Stimulated activated CD4-positive, alpha-beta T cell treated with anti-CD3 and anti-CD28 coated beads, Interleukin-4, amount 100 ng/mL, for 48 hours (primary cell): ENCODE data around the gene TOP2B.

Experiments used
- DNase-seq, 2 donors: peaks; one replicate each; pipeline ENCODE4 v3.0.0-alpha.2; 2020; ENCODE audit warnings: low read depth in 2 of 2

The TOP2B gene

DNA sequence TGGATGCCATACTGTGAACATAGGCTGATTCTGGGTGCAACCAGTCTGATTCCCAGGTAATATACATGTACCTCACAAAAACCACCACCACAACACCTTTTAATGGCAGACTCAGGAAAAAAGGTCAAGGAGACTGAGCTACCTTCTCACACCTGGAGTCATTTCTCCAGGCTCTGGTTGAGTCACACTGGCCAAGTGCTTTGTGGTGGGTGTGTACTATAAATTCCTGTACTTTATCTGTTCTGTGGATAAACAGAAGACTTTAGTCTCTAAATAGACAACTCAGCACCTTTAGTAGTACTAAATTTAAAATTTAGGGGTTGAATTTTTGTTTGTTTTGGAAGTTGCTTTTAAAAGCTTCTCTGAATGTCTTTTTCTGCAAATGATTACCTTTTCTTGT, 46.7 kb downstream of the TOP2B start:
- DNase-seq, result no peak

DNA sequence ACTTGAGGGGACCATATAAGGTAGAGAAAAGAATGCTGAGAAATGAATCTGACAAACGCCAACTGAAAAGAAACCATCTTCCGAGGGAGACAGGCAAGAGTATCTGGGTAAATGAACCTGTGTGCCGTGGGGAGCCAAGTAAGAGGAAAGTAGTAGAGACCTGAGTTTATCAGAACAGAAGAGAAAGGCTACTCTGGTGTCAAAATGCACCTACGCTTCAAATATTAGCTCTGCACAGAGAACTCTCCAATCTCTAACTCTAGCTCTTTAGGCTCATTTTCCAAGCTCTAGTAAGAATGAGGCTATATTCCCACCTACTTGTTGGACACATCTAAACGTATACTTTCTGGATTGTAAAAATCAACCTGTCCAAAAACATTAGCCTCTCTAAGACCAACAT, 53.5 kb downstream of the TOP2B start:
- DNase-seq, result no peak

DNA sequence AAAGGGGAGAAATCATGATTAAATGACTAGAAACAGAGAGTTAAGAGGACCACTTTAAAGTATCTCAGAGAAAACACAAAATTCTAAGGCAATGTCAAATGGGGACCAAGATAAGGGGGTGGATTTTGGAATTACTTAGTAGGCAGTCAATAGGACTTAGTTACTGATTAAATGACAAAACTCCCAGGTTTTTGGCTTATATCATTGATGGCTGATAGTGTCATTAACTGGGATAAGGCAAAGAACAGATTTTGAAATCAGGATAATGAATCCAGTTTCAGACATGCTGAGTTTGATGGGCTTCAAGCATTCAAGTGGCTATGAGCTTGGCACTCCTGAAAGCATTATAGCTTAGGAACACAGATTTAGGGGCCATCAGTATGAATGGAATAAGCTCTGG, 53.9 kb downstream of the TOP2B start:
- no peak for DNase-seq

DNA sequence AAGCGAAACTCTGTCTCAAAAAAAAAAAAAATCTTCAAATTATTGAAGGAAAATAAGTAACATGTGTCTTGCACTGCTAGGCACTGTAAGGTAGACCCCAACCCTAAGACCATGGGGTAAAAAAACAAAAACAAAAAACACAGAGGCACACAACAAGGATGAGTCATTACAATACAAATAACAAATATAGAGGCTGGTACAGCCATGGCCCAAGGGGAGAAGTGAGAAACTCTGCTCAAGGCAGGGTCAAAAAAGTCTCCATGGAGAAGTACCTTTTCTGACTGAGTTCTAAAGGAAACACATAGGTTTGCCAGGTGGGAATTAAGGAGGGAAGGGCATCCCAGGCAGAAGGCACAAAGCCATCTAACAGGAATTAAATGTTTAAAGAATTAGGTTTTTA, 54.5 kb downstream of the TOP2B start:
- DNase-seq, result no peak

DNA sequence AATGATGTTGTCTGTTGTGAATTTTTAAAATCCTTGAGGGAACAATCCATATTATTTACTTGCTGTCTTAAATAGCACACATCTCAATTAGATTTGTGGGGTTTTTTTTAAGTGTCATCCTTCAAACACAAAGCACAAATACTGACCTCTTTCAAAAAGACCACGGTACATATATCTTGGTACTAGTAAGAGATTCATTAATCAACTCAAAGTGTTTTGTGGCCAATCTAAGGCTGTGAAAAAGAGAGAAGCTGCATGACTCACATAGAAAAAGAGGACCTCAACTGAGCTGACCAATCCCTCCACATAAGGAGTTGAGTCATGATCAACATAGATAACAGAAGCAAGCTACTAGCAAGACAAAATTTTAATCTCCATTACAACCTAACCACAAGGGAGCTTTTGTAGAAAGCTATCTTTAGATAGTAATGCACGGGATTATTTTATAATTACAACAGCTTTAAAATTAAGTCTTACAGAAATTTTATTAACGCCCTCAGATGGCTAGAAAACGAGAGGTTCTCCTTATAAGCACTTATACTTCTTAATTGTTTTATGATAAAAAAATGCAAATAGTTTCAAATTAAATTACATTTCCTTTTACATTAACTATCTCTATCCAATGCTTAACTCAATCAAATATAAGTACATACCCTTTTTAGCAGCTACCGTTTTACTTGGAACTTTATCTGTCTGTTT, 60.5 kb downstream of the TOP2B start:
- no peak for DNase-seq

DNA sequence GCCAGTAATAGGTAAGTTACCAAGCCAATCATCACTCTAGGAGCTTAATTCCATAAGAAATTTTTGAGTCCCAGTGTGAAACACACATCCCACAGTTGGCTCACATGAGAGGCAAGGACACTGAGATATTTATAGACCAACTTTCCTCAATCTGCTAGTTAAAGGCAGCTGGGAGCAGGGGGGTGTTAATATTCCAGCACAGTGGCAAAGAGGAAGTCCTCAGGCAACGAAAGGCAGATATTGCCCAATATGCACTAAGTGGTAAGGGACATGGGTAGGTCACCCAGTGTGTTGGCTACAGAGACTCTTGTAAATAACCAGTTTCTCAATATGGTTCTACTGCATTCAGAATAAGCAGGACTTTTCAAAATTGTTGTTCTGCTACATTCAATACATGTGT, 61.0 kb downstream of the TOP2B start:
- DNase-seq, result no peak

DNA sequence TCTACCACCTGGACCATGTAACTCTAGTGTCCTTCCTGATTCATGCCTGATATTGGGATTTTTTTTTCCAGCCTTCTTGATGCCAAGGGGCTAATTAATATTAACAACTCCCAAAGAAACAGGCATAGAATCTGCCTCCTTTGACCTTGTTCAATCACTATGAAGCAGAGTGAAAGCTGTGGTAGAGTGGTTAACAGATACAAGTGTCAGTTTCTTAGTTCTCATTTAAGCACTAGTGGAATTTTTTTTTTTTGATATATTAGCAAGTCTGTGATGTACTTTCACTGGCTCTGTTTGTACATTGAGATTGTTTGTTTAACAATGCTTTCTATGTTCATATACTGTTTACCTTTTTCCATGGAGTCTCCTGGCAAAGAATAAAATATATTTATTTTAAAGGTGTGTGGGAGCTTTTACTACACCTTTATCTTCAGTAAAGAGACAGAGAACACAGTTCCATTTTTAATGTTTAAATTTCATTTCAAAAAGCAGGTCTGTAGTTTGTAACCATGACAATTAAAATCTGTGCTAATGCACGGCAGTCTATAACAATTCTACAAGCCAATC, 67.1 kb downstream of the TOP2B start:
- DNase-seq, result no peak

DNA sequence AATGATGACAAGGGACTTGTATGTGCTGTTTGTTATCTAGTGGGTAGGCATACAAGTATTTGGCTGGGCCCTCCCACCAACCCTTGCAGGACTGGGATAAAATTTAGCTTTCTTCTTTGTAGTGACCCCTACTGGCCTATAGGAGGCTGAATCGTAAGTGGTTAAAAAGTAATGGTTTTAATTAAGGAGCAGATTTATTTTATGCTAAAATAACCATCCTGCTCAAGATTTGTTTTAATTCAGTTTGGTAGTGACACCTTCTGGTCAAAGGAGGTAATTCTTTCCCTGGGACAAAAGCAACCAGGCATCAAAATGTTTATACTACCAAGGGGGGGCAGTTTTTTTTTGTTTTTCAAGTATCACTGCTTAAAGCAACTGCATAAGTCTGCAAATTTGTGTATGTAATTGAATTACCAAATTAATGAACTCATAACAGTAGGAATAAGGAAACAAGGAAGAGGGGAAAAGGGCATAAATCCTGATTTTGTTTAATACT, 70.7 kb downstream of the TOP2B start:
- no peak for DNase-seq

DNA sequence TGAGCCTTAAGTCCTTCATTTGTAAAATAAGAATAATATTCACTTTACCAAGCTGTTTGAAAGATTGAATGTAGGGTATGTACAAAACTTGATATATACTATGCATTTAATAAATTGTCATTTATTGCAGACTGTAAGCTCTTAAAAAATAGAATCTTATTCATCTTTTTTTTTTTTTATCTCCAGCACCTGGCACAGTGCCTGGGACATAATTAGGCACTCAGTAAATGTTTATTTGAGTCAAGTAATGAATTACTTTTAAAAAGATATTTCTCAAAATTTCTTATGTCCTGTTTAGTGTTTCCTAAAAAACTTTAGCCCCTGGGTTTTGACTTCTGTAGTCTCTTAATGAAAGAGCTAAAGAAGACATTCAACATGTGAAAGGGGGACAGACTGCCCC, 71.7 kb downstream of the TOP2B start:
- no peak for DNase-seq

DNA sequence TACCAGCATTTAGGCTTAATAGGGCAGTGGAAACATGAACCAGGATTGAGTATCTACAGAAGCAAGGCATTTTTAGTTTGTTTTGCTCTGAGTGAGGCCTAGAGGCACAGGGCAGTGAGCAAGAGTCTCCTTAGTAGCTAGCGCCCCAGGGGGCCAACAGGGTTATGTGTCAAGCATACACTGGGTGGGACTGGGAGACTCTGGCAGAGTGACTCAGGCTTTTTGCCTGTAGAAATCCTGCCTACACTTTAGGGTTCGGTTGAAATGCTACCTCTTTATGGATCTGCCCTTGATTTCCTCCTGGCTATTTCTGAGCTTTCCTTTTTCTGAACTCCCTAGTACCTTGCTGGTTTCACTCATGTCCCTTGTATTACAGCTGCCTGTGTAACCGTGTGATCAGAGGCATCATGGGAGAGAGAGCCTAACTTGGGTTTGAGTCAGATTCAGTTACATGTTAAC, 72.2 kb downstream of the TOP2B start:
- no peak for DNase-seq

DNA sequence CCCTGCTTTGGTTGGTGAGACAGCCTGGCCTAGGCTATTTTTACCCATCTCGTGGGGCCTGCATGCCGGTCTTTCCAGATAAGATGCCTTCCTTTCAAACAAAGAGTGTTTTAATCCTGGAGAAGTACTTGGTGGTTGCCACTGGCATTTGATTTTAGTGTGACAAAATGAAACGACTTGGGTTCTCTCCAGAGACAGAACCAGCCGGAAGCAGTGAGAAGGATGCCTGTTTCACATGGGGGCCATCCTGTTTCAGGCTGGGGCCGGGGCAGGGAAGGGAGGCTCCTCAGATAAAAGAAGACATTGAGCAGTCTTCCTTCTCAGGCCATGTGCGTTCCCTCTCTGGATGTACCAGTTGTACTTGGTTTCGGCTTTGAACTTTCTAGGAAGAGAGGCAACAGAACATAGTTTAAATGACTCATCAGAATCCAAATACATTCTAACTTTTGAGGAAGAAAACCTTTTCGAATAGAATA, 74.9 kb downstream of the TOP2B start:
- DNase-seq, result no peak

DNA sequence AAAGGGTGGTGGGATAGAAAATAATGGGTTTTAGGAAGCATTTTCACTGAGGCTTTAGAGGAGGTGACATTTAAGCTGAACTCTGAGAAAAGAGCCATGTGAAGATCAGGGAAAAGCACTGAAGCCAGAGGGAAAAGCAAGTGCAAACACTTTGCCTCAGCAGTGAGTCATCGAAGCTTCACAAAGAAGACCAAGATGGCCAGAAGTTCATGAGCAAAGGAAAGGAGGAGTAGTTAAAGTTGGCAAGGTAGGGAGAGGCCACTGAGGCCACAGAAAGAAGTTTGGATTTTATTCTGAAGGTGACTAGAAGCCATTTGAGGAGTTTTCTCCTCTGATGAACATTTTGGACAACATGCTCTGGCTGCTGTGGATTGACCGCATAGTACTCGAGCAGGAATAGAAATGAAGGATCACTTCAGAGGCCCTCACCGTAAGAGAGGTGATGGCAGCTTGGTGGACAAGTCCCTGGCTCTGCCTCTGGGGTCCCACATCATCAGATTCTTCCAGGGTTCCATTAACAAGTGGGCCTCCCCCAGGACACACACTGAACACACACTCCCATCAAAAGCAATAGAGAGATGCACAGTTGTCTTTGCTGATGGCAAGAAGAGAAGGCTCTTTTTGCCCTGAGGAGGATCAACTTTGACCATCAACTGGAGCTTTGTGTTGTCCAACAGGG, 75.5 kb downstream of the TOP2B start:
- no peak for DNase-seq

DNA sequence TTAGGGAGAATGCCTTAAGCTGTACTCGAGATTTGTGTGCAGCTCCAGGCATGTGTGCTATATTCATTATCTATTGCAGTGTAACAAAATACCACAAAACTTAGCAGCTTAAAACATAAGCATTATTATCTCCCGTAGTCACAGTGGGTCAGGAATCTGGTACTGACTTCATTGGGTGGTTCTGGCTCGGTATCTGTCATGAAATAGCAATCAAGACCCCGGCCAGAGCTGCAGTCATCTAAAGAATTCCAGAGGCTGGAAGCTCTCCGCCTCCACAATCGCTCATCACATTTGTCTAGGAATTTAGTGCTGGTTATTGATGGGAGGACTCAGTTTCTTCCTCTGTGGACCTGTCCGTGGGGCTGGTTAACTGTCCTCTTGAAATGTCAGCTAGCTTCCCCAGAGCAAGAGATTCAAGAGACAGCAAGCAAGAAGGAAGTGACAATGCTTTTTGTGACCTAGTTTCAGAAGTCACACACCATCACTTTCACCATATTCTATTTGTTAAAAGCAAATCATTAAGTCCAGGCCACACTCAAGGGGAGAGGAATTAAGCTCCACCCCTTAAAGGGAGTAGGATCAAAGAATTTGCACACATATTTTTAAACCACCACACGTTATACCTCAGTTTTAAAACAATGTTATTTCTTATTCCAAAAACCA, 76.1 kb downstream of the TOP2B start:
- no peak for DNase-seq

DNA sequence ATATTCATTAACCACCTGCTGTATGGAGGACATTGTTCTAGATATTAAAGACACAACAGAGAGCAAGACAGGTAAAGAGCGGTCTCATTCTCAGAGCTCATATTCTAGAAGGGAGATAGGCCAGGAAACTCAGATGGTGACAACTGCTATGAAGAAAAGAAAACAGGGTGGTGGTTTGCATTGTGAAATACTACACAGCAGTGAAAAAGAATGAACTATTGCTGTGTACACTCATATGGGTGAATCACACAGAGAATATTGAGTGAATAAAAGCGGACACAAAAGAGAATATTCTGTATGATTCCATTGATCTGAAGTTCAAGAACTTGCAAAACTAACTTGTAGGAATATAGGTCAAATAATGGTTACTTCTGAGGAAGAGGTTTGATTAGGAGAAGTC, 76.7 kb downstream of the TOP2B start:
- no peak for DNase-seq

DNA sequence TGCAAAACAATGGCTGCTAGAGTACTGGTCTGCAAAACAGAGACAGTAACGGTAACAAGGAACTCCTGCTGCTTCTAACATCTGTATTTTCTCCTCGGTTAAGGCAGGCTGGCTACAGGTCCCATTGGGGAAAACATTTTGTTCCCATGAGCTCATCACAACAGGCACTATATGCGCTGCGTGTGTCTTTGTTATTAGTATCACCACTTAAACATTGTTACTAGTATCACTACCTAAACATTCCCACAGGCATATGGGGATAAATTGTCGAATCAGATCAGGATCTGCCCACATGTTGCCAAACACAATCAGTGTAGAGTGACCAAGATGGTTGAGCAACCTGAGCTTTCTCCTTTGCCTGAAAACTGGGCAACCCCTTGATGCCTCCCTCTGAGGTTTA, 77.2 kb downstream of the TOP2B start:
- no peak for DNase-seq

DNA sequence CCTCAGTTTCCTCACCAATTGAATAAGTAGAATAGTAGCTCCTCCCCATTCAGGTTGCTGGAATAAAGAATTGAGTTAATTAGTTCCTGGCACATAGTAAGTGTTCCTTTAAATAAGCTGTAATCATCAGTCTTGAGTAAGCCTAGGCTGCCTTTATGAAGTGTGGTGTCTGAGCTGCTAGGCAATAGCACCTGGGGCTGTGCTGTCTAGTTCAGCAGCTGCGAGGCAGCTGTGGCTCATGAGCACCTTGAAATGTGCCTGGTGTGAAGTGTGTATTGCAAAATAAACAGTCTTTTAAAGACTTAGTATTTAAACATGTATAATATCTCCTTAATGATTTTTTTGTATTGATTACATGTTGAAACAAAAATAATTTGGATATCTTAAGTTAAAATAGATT, 77.6 kb downstream of the TOP2B start:
- no peak for DNase-seq

DNA sequence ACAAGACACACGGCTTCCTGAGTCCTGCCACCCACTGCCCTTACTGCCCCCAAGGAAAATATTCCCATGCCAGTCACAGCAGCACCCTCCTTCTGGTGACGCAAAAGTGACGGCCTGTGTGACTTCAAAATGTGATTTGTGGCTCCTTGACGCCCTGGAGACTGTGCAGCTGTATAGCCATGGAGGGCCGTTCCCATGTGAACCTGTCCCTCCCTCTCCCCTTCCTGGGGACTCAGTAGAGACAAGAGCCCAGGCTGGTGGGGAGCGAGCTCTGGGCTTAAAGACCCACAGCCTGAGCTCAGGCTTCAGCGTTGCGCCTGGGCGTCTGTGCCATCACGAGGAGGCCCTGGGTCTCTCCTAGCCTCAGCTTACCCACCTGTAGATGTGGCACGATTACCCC, 78.2 kb downstream of the TOP2B start:
- DNase-seq, result no peak

DNA sequence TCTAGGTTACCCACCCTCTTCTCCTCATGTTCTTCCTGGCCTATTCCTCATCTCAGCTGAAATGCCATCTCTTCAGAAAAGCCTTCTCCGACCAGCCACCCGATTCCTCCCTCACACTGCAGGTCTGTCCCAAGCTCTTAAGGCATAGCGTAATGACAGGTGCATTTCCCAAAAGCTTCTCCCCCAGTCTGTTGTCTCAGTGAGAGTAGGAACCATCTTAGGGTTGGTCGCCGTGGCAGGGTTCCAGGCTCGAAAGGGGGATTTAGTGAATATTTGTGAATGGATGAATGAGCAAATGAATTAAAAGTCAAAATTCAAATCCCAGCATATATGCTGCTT, 78.6 kb downstream of the TOP2B start:
- no peak for DNase-seq

DNA sequence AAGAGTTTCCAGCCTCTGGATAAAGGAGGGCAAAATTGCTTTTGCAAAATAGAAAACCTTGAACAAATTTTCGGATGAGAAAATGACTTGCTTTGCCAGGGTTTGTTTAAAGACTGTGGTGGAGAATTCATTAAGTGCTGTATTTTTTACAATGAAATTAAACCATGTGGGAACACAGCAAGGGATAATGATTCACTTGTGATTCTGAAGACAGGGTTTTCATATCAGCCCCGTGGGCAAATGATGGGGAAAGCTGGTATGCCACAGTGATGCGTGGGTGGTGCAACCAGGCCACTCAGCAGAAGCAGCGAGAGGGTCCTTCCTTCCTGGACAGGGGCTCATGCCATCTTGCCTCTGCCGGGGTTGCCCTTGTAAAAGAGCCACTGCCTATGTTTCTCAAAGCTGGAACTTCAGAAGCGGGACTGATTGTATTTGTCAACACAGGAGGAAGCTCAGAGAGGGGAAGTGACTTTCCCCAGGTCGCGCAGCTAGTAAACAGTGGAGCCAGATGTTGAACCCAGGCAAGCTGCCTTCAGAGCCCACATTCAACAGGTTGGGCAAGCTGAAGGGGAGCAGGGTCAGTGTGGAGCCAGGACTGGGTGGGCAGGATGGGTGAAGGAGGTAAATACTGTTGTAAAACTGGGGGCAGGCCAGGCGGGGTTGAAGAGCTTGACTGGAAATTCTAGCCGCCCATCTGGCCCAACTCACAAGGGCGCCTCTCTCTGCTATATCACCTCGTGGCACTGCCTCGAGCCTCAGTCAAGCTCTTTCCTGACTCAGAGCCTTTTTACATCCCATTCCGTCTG, 79.1 kb downstream of the TOP2B start:
- DNase-seq, result no peak

DNA sequence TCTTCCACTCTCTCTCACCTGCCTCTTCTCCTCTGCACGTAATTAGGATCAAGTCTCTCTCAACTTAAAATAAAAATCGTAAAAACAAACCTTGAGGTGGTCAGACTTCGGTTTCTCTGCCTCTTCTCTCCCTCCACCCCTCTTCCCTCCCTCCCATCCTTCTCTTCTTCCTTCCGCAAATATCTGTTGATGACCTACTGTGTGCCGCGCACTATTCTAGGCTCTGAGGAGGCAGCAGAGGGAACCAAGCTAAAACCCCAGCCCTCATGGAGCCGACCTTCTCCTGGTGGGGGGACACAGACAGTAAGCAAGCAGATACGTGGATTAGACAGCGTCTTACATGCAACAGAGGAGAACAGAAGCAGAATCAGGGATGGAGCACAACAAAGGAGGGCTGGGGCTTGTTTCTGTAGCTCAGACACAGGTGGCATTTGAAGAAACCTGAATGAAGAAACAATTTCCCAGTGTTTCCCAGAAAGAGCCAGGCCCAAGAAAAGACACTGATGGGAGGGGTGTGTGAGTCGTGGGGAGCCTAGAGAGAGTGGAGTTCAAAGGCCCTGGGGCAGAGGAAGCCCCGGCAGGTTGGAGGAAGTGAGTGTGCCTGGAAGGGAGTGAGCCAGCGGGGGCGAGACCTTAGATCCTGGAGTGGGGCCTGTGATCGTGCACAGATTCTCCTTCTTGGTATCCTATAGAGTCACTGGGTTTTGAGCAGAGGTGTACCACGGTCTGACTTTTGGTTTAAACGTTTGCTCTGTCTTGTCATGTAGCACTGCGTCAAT, 80.5 kb downstream of the TOP2B start:
- no peak for DNase-seq

DNA sequence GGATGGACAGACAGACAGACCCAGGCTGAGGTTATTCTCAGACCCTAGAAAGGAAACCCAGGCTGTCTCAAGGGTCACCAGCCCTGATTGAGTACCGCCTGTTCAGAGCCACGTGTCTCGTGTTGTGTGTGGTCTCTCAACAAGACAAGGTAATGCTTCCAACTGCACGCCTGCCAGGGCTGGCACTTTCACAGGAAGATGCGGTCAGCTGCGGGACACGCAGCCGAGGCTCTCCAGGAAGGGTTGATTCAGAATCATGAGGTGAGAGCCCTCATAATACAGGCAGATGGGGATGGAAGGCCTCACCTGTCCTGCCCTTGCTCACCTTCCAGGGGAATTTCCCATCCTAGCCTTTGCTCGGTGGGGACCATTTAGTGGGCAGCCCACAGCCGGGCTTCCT, 81.4 kb downstream of the TOP2B start:
- DNase-seq, result no peak
